Erythroblast (primary cell): ENCODE results near the gene LARGE1.

Source experiments
- GATA1 ChIP-seq: IDR thresholded peaks from 2 replicates; pipeline ENCODE4 v1.6.1; 2011; ENCODE audit warnings: low read depth, mild to moderate bottlenecking, control low read depth, low read length, moderate library complexity
- POLR2A ChIP-seq: IDR thresholded peaks from 2 replicates; pipeline ENCODE4 v1.6.1; 2011; ENCODE audit warnings: mild to moderate bottlenecking, low read length

DNA sequence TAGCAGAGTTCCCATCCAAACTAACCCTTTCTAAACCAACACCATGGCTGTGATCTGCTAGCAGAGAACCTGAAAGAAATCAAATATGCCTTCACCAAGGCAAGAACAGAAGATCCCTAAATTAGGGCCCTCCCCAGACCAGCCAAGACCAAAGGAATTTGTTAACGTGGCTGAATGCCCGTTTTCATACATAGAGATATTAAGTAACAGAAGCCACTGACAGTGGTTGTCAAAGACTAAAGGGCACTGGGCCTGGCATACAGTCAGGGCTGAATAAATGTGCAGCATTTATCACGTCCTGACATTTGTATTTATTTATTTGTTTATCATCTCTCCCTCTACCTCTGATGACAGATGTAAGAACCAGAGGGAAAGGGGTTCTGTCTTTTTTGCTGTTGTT is 271.8 kb downstream of the LARGE1 start:
- no peak for TF ChIP-seq POLR2A
- no peak for TF ChIP-seq GATA1
